Measurements from ENCODE around the gene FBXO31.
A peak's percentile ranks its signal among the peaks of the same experiment; 100 is the strongest.

FBXO31 gene

DNA sequence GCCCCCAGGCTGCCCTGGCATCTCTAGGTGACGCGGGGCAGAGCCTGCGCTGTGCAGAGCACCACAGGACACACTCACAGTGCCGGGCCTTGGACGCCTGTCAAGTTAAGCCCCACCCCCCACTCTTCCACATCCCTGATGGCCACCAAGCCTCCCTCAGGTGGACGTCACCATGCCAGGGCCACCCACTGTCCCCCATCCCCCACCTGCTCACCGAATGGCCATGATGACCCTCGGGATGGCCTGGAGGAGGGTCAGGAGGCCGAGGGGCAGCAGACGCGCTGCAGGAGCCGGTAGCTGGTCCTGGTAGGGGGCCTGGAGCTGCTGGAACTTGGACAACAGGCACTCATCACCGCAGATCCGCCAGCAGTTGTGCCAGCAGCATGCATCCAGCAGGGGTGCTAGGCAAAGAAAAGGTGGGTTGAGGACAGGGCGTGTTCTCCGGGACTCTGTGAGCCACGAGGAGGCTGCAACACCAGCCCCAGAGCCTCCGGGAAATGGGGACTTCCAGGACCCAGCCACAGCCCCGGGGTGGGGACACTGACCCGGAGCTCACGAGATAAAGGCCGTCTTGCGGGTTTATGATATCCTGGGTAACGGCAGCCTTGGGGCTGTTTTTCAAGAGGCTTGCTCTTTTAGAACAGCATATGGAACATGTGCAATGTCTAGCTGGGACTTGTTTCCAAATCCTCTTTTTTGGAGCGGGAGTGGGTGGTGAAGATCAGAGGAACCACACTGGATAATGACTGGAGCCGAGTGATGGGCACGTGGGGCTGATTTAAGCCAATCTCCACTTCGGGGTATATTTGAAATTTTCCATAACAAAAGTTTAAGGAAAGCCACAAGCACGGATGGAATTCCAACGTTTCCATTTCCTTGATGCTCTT lies 77.8 kb downstream of the FBXO31 start:
- TF ChIP-seq, protein P1, sequence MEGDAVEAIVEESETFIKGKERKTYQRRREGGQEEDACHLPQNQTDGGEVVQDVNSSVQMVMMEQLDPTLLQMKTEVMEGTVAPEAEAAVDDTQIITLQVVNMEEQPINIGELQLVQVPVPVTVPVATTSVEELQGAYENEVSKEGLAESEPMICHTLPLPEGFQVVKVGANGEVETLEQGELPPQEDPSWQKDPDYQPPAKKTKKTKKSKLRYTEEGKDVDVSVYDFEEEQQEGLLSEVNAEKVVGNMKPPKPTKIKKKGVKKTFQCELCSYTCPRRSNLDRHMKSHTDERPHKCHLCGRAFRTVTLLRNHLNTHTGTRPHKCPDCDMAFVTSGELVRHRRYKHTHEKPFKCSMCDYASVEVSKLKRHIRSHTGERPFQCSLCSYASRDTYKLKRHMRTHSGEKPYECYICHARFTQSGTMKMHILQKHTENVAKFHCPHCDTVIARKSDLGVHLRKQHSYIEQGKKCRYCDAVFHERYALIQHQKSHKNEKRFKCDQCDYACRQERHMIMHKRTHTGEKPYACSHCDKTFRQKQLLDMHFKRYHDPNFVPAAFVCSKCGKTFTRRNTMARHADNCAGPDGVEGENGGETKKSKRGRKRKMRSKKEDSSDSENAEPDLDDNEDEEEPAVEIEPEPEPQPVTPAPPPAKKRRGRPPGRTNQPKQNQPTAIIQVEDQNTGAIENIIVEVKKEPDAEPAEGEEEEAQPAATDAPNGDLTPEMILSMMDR (IDR thresholded peaks at IDR 0.05; ENCODE audit: low read depth, low read length): peak; percentile 16
- DNase-seq (ENCODE audit: low read depth, low spot score): no peak
- H3K4me3 ChIP-seq (ENCODE audit: low read depth, low read length): no peak overlapping the region
- in situ Hi-C loops (cut with HindIII; ENCODE audit: low sequenced_read_pairs): no loop called here

DNA sequence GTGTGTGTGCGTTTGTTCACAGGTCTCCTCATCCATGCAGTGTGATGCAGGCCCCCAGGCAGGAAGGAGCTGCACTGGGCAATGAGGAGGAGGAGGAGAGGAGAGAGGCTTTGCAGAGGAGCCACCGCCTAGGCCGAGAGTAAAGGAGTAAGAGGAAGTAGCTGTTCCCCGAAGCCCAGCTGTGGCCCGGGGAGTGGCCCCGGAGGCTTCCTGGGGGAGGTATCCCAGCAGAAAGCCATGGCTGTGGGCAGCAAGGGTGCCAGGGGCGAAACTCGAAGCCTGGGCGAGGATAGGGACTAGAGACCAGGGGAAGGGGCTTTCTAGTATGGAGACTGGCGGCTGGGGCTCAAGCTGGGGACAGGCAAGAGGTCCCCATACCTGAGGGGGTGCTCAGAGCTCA lies 78.6 kb downstream of the FBXO31 start:
- H3K4me3 ChIP-seq (ENCODE audit: low read depth, low read length): no peak overlapping the region
- no peak for DNase-seq (ENCODE audit: low read depth, low spot score)
- in situ Hi-C loops (cut with HindIII; ENCODE audit: low sequenced_read_pairs): no loop called here
- TF ChIP-seq, protein P1 (IDR thresholded peaks at IDR 0.05; ENCODE audit: low read depth, low read length): no peak

- in situ Hi-C loops (cut with HindIII; ENCODE audit: low sequenced_read_pairs): no loop called here
- no peak for DNase-seq (ENCODE audit: low read depth, low spot score)
Observed at GRCh38 chr16:87303962-87304521, 79.5 kb downstream of the FBXO31 start.

DNA sequence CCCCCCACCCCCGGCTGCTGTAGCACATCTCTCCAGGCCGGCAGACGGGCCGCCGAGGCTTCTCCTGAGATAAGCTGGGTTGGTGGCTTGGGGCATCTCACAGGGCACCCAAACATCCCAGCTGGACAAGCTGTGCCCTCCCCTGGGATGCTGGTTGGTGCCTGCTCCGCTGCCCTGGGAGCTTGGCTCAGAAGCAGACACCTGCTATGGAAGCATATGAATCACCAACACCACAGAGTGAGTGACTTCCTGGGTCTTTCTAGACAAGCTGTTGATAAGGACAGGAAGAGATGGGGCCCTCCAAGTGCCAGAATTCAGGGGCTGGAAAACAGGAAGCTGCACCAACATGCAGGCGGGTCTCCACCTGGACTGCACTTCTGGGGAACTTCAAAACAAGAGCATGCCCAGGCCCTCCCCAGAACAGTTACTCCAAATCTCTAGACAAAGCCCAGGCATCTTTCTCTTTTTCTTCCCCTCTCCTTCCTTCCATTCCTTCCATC lies 80.1 kb downstream of the FBXO31 start:
- TF ChIP-seq, protein P1 (IDR thresholded peaks at IDR 0.05; ENCODE audit: low read depth, low read length): no peak
- in situ Hi-C loops (cut with HindIII; ENCODE audit: low sequenced_read_pairs): no loop called here
- no peak for DNase-seq (ENCODE audit: low read depth, low spot score)
- H3K4me3 ChIP-seq (ENCODE audit: low read depth, low read length): no peak overlapping the region

More at GRCh38 chr16:87303962-87304521, 79.5 kb downstream of the FBXO31 start:
- H3K4me3 ChIP-seq (ENCODE audit: low read depth, low read length): no peak overlapping the region
- TF ChIP-seq, protein P1 (IDR thresholded peaks at IDR 0.05; ENCODE audit: low read depth, low read length): no peak

DNA sequence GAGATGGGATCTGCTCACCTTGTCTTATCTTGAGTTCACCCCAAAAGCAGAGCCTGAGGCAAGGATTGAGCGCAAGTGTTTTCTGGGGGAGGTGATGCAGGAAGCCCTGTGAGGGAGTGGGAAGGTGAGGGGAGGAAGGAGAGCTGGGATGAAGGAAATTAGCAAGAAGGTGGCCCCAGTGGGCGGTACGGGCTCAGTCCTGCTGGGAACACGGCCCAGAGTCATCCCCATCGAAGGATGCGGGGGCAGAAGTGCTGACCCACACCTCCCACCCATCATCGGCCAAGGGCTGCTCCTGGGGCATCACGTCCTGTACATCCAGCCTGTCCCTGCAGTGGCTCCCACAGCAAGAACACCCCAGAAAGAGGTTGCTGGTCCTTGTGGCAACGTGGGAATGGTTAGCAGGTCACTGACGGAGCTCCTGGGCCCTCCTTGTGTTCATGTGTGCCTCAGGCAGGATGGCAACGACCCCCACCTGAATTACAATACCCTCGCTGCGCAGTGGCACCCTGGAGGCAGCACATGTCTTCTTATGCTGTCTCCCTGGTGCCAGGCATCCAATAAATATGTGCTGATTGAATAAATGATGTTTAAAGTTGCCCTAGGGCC lies 84.6 kb downstream of the FBXO31 start:
- no peak for DNase-seq (ENCODE audit: low read depth, low spot score)
- no peak overlapping the region for H3K4me3 ChIP-seq (ENCODE audit: low read depth, low read length)
- TF ChIP-seq, protein P1 (IDR thresholded peaks at IDR 0.05; ENCODE audit: low read depth, low read length): no peak
- in situ Hi-C loops (cut with HindIII; ENCODE audit: low sequenced_read_pairs): no loop called here

DNA sequence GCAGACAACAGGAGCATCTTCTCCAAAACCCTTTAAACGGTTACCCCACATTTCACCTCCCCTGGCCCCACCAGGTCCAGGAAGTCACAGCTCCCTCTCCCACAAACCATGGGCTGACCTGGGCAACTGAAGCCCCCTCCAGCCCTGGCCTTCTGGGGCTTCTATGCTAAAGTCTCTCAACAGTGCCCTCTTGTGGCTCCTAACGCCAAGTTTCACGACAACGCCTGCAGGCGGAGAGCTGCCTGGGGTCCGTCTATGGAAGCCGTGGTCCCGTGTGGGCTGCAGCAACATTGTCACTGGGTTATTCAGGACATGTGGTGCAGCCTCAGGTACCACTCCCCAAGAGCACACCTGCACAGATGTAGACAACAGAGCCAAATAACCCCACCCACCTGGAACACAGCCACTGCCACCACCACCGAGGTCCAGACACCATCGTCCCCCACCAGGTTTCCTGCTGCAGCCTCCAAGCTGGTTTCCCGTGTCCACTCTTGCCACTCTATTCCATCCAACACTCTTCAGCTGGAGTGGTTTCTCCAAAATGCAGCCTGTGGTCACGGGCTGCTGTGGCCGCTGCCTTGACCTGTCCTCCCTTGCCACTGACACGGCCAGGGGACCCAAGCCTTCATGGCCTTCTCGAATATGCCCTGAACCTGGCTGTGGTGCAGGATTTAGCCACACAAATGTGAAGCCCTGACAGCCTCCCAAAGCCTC lies 85.5 kb downstream of the FBXO31 start:
- DNase-seq (ENCODE audit: low read depth, low spot score): peak; percentile 16
- H3K4me3 ChIP-seq (ENCODE audit: low read depth, low read length): no peak overlapping the region
- in situ Hi-C loops (cut with HindIII; ENCODE audit: low sequenced_read_pairs): no loop called here
- TF ChIP-seq, protein P1 (IDR thresholded peaks at IDR 0.05; ENCODE audit: low read depth, low read length): peak; percentile 79
